ENCODE data around the gene ATE1.

Gene ATE1

DNA sequence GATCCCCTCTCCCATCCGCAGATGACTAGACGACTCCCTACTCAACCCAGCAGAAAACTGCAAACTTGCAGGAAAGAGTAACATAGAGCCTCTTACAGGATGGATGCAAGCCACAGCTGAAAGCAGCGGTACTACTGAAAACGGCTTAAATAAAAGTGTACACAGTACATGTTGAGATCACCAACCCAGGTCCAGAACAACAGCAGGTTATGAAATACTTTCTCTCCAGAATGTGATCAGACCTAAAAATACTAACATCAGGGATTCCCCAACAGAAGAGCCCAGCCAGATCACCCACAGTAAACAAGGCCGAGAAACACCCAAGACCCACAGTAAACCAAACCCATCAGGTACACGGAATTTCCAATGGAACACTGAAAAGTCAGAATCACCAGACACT lies 13.2 kb downstream of the ATE1 start:
- TF ChIP-seq, protein P1, sequence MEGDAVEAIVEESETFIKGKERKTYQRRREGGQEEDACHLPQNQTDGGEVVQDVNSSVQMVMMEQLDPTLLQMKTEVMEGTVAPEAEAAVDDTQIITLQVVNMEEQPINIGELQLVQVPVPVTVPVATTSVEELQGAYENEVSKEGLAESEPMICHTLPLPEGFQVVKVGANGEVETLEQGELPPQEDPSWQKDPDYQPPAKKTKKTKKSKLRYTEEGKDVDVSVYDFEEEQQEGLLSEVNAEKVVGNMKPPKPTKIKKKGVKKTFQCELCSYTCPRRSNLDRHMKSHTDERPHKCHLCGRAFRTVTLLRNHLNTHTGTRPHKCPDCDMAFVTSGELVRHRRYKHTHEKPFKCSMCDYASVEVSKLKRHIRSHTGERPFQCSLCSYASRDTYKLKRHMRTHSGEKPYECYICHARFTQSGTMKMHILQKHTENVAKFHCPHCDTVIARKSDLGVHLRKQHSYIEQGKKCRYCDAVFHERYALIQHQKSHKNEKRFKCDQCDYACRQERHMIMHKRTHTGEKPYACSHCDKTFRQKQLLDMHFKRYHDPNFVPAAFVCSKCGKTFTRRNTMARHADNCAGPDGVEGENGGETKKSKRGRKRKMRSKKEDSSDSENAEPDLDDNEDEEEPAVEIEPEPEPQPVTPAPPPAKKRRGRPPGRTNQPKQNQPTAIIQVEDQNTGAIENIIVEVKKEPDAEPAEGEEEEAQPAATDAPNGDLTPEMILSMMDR (IDR thresholded peaks at IDR 0.05; ENCODE audit: insufficient read depth, low read depth, low read length, missing control alignments): no peak
- DNase-seq (ENCODE audit: low read depth): no peak
- H3K4me3 ChIP-seq (ENCODE audit: low read length): no peak overlapping the region

- H3K4me3 ChIP-seq (ENCODE audit: low read length): no peak overlapping the region
- no peak for DNase-seq (ENCODE audit: low read depth)
- TF ChIP-seq, protein P1 (IDR thresholded peaks at IDR 0.05; ENCODE audit: insufficient read depth, low read depth, low read length, missing control alignments): no peak
Observed at GRCh38 chr10:121911421-121911697, 16.5 kb downstream of the ATE1 start.

DNA sequence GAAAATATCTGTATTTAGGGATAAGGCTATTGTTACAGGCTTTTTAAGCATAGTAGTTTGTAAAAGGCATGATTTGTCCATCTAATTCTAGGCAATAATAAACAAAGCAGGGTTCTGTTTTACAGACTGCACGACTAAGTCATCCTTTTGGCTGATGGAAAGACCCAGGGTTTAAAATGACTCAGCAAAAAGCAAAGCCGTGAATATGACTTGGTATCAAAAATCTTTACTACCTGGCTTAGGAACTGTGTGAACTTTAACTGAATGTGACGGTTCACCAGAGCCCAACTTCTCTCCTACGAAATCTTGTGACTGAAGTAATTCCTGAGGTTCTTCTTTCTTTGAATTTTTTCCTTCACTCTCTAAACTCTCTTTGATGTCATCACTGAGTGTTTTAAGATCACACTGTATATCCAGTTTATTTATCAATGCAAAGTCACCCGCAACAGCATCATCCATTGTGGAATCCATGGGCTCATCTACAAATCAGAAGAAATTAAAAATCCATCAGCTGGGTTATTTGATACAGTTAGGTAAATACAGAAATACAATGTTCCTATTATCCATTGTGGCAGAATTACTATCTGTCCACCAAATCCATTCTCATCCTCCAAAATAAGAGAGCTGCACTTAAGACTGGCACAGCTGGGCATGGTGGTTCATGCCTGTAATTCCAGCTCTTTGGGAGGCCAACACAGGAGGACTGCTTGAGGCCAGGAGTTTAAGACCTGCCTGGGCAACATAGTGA lies 17.0 kb downstream of the ATE1 start:
- TF ChIP-seq, protein P1 (IDR thresholded peaks at IDR 0.05; ENCODE audit: insufficient read depth, low read depth, low read length, missing control alignments): no peak
- H3K4me3 ChIP-seq (ENCODE audit: low read length): no peak overlapping the region
- DNase-seq (ENCODE audit: low read depth): peak; percentile 18

DNA sequence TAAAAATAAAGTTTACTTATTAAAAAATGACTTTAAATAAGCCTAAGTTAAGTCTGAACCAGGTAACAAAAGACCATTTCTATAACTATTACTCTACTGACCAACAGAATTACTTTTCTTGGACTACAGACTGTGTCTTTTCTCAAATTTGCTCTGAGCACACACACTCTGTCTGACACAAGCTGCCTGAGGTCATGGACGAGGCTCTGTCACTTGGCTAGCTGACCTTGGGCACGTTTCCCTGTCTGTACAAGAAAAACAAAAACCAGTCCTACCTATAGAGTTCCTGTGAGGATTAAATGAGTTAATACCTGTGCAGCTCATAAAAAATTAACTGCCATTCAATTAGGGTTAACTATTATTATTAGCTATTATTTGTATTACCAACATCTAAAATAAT lies 22.9 kb downstream of the ATE1 start:
- TF ChIP-seq, protein P1 (IDR thresholded peaks at IDR 0.05; ENCODE audit: insufficient read depth, low read depth, low read length, missing control alignments): no peak
- no peak overlapping the region for H3K4me3 ChIP-seq (ENCODE audit: low read length)
- no peak for DNase-seq (ENCODE audit: low read depth)

DNA sequence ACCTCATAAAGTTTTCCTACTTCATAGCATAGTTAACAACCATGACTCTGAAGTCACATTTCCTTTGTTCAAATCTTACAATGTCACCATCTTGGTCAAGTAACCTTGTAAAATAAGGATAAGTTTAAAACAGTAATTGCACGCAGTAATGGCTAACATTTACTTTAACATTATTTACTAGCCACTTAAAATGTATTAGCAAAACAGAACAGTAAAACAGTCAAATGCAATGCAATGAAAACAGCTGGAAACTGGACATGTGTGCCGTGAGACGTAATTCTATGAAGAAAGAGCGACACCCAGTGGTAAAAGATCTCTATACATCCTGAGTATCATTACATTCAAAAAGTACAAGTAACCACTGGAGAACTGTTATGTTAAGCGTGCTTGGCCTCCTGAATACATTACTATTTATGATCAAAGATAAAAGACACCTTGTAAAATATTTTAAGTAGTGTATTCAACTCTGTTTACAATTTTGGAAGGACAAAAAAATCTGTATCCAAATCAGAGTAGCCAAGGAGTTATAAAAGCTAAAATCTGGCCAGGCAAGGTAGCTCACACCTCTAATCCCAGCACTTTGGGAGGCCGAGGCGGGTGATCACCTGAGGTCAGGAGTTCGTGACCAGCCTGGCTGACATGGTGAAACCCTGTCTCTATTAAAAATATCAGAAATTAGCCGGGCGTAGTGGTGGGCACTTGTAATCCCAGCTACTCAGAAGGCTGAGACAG lies 27.2 kb downstream of the ATE1 start:
- DNase-seq (ENCODE audit: low read depth): peak; percentile 68
- no peak overlapping the region for H3K4me3 ChIP-seq (ENCODE audit: low read length)
- TF ChIP-seq, protein P1 (IDR thresholded peaks at IDR 0.05; ENCODE audit: insufficient read depth, low read depth, low read length, missing control alignments): peak; percentile 69

DNA sequence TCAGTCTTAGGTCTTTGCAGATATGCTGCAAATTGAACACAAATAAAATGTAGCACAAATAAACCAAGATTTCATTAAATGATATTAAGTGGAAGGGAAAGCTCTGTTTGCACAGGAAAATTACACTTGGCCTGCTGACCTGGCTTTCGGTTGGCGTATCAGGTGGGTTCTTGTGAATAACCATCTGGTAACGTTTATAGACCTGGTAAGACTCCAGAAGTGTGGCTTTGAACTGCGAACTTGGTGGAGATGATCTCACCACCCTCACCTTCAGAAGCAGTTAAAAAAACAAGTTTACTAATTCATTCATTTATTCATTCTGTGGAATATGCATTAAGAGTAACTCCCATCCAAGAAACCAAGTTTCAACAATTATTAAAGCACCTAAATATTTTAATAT lies 28.1 kb downstream of the ATE1 start:
- DNase-seq (ENCODE audit: low read depth): no peak
- TF ChIP-seq, protein P1 (IDR thresholded peaks at IDR 0.05; ENCODE audit: insufficient read depth, low read depth, low read length, missing control alignments): no peak
- H3K4me3 ChIP-seq (ENCODE audit: low read length): no peak overlapping the region

Data from epithelial cell of esophagus (primary cell).